B cell (primary cell): Measurements from ENCODE around the gene TSSC4. TPM values are rescaled to one million over a fixed set of nuclear protein-coding genes. Genes with fewer than 3 reads are reported as not detected.
A peak's percentile ranks its signal among the peaks of the same experiment; 100 is the strongest.

ENCODE experiments used
- ATAC-seq: fragments of 200-7000 bp; cut with Tn5 transposase; one replicate; pipeline ENCODE4 v1.10.0; 2021; ENCODE audit warnings: low read depth, mild to moderate bottlenecking, moderate number of reproducible peaks, moderate library complexity
- CTCF ChIA-PET: fragments of 350-600 bp; sonication (Branson Sonifier 250); formaldehyde crosslinking; loops from one replicate; lab custom pipeline; 2021; ENCODE audit warnings: antibody characterized with exemption, inconsistent platforms; lab: Charles Lee
- POLR2A ChIA-PET: fragments of 350-600 bp; sonication (Branson Sonifier 250); formaldehyde crosslinking; loops from one replicate; lab custom pipeline; 2021; ENCODE audit warnings: antibody characterized with exemption; lab: Charles Lee
- DNase-seq: peaks from one replicate; pipeline ENCODE4 v3.0.0; 2013
- H2AFZ ChIP-seq: 2 replicates; pipeline ENCODE4 v1.6.1; 2012; ENCODE audit warnings: mild to moderate bottlenecking, low read depth, low read length; ENCODE audit not compliant: insufficient read depth, poor library complexity, severe bottlenecking
- H3K27ac ChIP-seq, 2 donors: 1 replicate in 1 of 2; 2 replicates in 1 of 2; pipeline ENCODE4 v1.5.1; 2012 to 2013; ENCODE audit warnings: low read length in 2 of 2, mild to moderate bottlenecking in 2 of 2, moderate library complexity in 1 of 2
- H3K27me3 ChIP-seq, 4 experiments: fragments of 200-600 bp in 1 of 4; sonication (generic) in 1 of 4; replicated peaks in 1 of 4; 1 replicate in 2 of 4; 2 replicates in 2 of 4; pipeline versions ENCODE4 v1.6.1 to v1.7.0; 2013 to 2016; ENCODE audit warnings: low read length in 3 of 4, mild to moderate bottlenecking in 2 of 4, mixed read lengths in 1 of 4, moderate library complexity in 1 of 4; ENCODE audit not compliant: insufficient read depth in 4 of 4, control insufficient read depth in 3 of 4; ENCODE audit errors: control extremely low read depth in 1 of 4
- H3K36me3 ChIP-seq, 2 experiments: replicated peaks in 1 of 2; 1 replicate in 1 of 2; 2 replicates in 1 of 2; pipeline versions ENCODE4 v1.6.1 to v1.7.1; 2013; ENCODE audit warnings: low read length in 1 of 2; ENCODE audit not compliant: insufficient read depth in 2 of 2, control insufficient read depth in 1 of 2; ENCODE audit errors: control extremely low read depth in 1 of 2, extremely low read depth in 1 of 2
- H3K4me1 ChIP-seq, 2 donors: fragments of 200-600 bp in 1 of 2; sonication (generic) in 1 of 2; 1 replicate in 1 of 2; 2 replicates in 1 of 2; pipeline versions ENCODE4 v1.5.1 to v1.6.1; 2013 to 2017; ENCODE audit warnings: low read length in 2 of 2; ENCODE audit not compliant: control insufficient read depth in 2 of 2, insufficient read depth in 2 of 2
- H3K4me2 ChIP-seq: replicated peaks from 2 replicates; pipeline ENCODE3; 2012; ENCODE audit warnings: mild to moderate bottlenecking, low read depth, low read length; ENCODE audit not compliant: poor library complexity, severe bottlenecking
- H3K4me3 ChIP-seq, 5 experiments: fragments of 200-600 bp in 1 of 5; sonication (generic) in 1 of 5; 1 replicate in 3 of 5; 2 replicates in 2 of 5; pipeline versions ENCODE4 v1.5.1 to v1.7.0; 2011 to 2016; ENCODE audit warnings: low read length in 4 of 5, mild to moderate bottlenecking in 4 of 5, low read depth in 2 of 5, control low read depth in 1 of 5, moderate library complexity in 1 of 5; ENCODE audit not compliant: insufficient read depth in 1 of 5; ENCODE audit errors: control extremely low read depth in 1 of 5, extremely low read depth in 1 of 5
- H3K79me2 ChIP-seq: fragments of 200-600 bp; sonication (generic); one replicate; pipeline ENCODE4 v1.6.0; 2016; ENCODE audit warnings: low read length; ENCODE audit not compliant: control insufficient read depth, insufficient read depth
- H3K9ac ChIP-seq: fragments of 200-600 bp; sonication (generic); 2 replicates; pipeline ENCODE4 v1.6.1; 2017; ENCODE audit warnings: mild to moderate bottlenecking, low read length, moderate library complexity
- H3K9me3 ChIP-seq, 3 donors: one replicate each; pipeline versions ENCODE4 v1.6.1 to v1.7.1; 2013; ENCODE audit warnings: low read length in 2 of 3; ENCODE audit not compliant: control insufficient read depth in 2 of 3, insufficient read depth in 1 of 3; ENCODE audit errors: control extremely low read depth in 1 of 3
- H4K20me1 ChIP-seq: 2 replicates; pipeline ENCODE4 v1.6.0; 2012; ENCODE audit warnings: mild to moderate bottlenecking, low read length; ENCODE audit not compliant: insufficient read depth, control insufficient read depth, poor library complexity, severe bottlenecking
- H3K27ac Mint-ChIP-seq: one replicate; pipeline ENCODE4 v1.8.0; 2021; ENCODE audit warnings: mixed read lengths
- H3K27me3 Mint-ChIP-seq: one replicate; pipeline ENCODE4 v1.8.0; 2021; ENCODE audit warnings: mixed read lengths
- H3K4me1 Mint-ChIP-seq: one replicate; pipeline ENCODE4 v1.8.0; 2021; ENCODE audit warnings: mixed read lengths
- H3K4me3 Mint-ChIP-seq: one replicate; pipeline ENCODE4 v1.8.0; 2021; ENCODE audit warnings: mixed read lengths
- H3K9me3 Mint-ChIP-seq: one replicate; pipeline ENCODE4 v1.8.0; 2022; ENCODE audit warnings: mixed read lengths; ENCODE audit not compliant: insufficient read depth
- EZH2 ChIP-seq: IDR thresholded peaks from 2 replicates; pipeline ENCODE4 v1.6.1; 2012; ENCODE audit warnings: borderline replicate concordance, low read depth, mild to moderate bottlenecking, moderate library complexity, low read length; ENCODE audit not compliant: insufficient read depth, poor library complexity, severe bottlenecking
- WGBS: methylation state at CpG from one replicate; pipeline ENCODE4 v1.1.5; 2013; ENCODE audit warnings: missing lambda C conversion rate; ENCODE audit not compliant: insufficient coverage; 5-methylcytosine and 5-hydroxymethylcytosine counted together
- intact Hi-C: fragments of 100-400 bp; cut with micrococcal nuclease; formaldehyde crosslinking; loops from one replicate; pipeline ENCODE4 v1.10.0; 2022
- polyA plus RNA-seq: library from polyadenylated mRNA; depleted of rRNA; stranded (reverse); fragments of >200 nt; gene quantifications from 2 replicates; pipeline ENCODE4 v1.2.3, GENCODE V29; 2012
- total RNA-seq, 2 donors: library from RNA; stranded (reverse); fragments of 120-200 nt in 1 of 2; gene quantifications; 1 replicate in 1 of 2; 2 replicates in 1 of 2; pipeline versions ENCODE4 v1.2.3 to v1.2.4, GENCODE V29; 2013 to 2022
- TF ChIP-seq, protein P1 (sequence below): fragments of 200-600 bp; IDR thresholded peaks from one replicate; pipeline ENCODE4 v1.8.0; 2022; ENCODE audit warnings: antibody characterized with exemption, mild to moderate bottlenecking

TSSC4 gene
- total and polyA plus RNA-seq, 2 donors (not counting 1 experiment from before 2014, with no cell fraction given): 49.4 to 57.5 TPM

DNA sequence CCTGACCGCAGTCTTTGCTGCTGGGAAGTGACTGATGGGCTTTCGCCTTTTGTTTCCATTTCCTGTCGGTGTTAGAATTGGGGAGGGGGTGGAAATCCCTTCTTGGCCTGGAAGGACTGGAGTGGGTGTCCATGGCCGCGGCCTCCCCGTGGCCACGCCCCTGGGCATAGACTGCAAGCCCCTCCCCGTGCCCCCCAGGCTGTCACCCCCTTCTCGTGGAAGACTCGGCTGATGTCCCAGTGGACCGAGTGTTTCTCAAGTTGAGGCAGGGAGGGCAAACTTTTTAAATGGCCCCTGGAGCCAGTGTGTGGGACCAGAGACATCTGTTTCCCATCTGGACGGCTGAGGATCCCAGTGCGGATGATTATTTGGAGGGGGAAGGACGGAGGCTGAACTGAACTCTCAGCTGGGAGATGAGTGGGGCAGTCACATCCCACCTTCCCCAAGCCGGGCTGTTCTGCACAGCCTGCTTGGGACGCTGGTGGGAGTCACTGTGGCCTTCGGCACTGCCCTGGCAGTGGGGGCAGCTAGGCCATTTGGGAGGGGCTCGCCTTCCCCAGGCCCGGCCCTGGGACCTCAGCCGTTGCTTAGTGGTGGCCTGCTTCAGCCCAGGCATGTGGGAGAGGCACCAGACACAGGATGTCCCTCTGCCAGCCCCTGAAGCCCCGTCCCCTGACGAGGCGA is 21.9 kb upstream of the TSSC4 start:
- Histone ChIP-seq H3K9ac (peak overlapping the region; percentile 85), H3K4me2 (peak overlapping the region; percentile 100), H4K20me1 (peaks cover 72% of the 10 kb centered on the region), H3K36me3 (peaks cover 0 to 17% of the 10 kb centered on the region in 2 experiments), H3K79me2 (peaks cover 67% of the 10 kb centered on the region), H2AFZ (no peak overlapping the region), H3K4me3 (peak overlapping the region; percentile 3 to 92 (median 79)), H3K27me3 (no peaks in the 10 kb centered on the region), H3K4me1 (peaks cover 59 to 64% of the 10 kb centered on the region in 2 donors), H3K27ac (peak overlapping the region; percentile 50 to 86), H3K9me3 (peaks cover 0 to 12% (median 0%) of the 10 kb centered on the region in 3 donors)
- Mint-ChIP-seq H3K27ac (peak overlapping the region; percentile 82), H3K9me3 (no peaks in the 10 kb centered on the region), H3K4me1 (peaks cover 56% of the 10 kb centered on the region), H3K4me3 (peak overlapping the region; percentile 89), H3K27me3 (no peaks in the 10 kb centered on the region)
- POLR2A ChIA-PET: interaction anchor here (0.6 to 2.0 kb wide), 11 partner anchors 8 to 528 kb away, joined by 3 to 27 read pairs (median 4); partner anchors contain the start of genes C11orf21, TSPAN32 and TSSC4
- TF ChIP-seq, protein P1, sequence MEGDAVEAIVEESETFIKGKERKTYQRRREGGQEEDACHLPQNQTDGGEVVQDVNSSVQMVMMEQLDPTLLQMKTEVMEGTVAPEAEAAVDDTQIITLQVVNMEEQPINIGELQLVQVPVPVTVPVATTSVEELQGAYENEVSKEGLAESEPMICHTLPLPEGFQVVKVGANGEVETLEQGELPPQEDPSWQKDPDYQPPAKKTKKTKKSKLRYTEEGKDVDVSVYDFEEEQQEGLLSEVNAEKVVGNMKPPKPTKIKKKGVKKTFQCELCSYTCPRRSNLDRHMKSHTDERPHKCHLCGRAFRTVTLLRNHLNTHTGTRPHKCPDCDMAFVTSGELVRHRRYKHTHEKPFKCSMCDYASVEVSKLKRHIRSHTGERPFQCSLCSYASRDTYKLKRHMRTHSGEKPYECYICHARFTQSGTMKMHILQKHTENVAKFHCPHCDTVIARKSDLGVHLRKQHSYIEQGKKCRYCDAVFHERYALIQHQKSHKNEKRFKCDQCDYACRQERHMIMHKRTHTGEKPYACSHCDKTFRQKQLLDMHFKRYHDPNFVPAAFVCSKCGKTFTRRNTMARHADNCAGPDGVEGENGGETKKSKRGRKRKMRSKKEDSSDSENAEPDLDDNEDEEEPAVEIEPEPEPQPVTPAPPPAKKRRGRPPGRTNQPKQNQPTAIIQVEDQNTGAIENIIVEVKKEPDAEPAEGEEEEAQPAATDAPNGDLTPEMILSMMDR: no peak
- TF ChIP-seq EZH2: no peak
- DNase-seq (no peak), ATAC-seq (no peak)
- CTCF ChIA-PET: interaction anchor here (1.8 to 3.0 kb wide), 2 partner anchors 73 to 77 kb away, joined by 6 to 17 read pairs; partner anchors contain the start of genes C11orf21 and TSPAN32
- intact Hi-C loops: no loop called here
- WGBS: 29% methylated on average over 22 of the region's 23 CpGs
